Activated CD8-positive, alpha-beta T cell treated with anti-CD3 and anti-CD28 coated beads for 36 hours (primary cell): ENCODE measurements around the gene MRAP2. TPM values are rescaled to one million over a fixed set of nuclear protein-coding genes. Genes with fewer than 3 reads are reported as not detected.

ENCODE experiments used
- ATAC-seq: fragments of 200-7000 bp; cut with Tn5 transposase; one replicate; pipeline ENCODE4 v1.10.0; 2021; ENCODE audit warnings: mild to moderate bottlenecking, moderate library complexity
- CTCF ChIA-PET: fragments of 350-600 bp; sonication (Branson Sonifier 250); formaldehyde crosslinking; loops from one replicate; lab custom pipeline; 2021; ENCODE audit warnings: antibody characterized with exemption; lab: Charles Lee
- POLR2A ChIA-PET: fragments of 350-600 bp; sonication (Branson Sonifier 250); formaldehyde crosslinking; loops from one replicate; lab custom pipeline; 2021; ENCODE audit warnings: antibody characterized with exemption; lab: Charles Lee
- DNase-seq: peaks from one replicate; pipeline ENCODE4 v3.0.0-alpha.2; 2020
- H3K27ac Mint-ChIP-seq: one replicate; pipeline ENCODE4 v1.8.0; 2021; ENCODE audit warnings: mild to moderate bottlenecking, mixed read lengths
- H3K27me3 Mint-ChIP-seq: one replicate; pipeline ENCODE4 v1.8.0; 2021; ENCODE audit warnings: mixed read lengths
- H3K36me3 Mint-ChIP-seq: one replicate; pipeline ENCODE4 v1.8.0; 2021; ENCODE audit warnings: low read depth, mixed read lengths
- H3K4me1 Mint-ChIP-seq: one replicate; pipeline ENCODE4 v1.8.0; 2021; ENCODE audit warnings: low read depth, mixed read lengths
- H3K4me3 Mint-ChIP-seq: one replicate; pipeline ENCODE4 v1.8.0; 2021; ENCODE audit warnings: mild to moderate bottlenecking, moderate library complexity, mixed read lengths
- H3K9me3 Mint-ChIP-seq: one replicate; pipeline ENCODE4 v1.8.0; 2021; ENCODE audit warnings: mixed read lengths
- intact Hi-C: fragments of 100-400 bp; cut with micrococcal nuclease; formaldehyde crosslinking; loops from one replicate; pipeline ENCODE4 v1.10.0; 2022
- total RNA-seq, 2 experiments: library from RNA; stranded (reverse); gene quantifications; one replicate each; pipeline ENCODE4 v1.2.3, GENCODE V29; 2021
- TF ChIP-seq, protein P1 (sequence below): fragments of 200-600 bp; IDR thresholded peaks from one replicate; pipeline ENCODE4 v1.8.0; 2022; ENCODE audit warnings: antibody characterized with exemption, mild to moderate bottlenecking

Gene MRAP2
- total RNA-seq, 2 experiments from 2014 or later: not detected

- CTCF ChIA-PET: no interaction called here
- no peak for DNase-seq
- H3K27ac Mint-ChIP-seq: no peak overlapping the region
- no peaks in the 10 kb centered on the region for H3K36me3 Mint-ChIP-seq
- H3K4me1 Mint-ChIP-seq: no peaks in the 10 kb centered on the region
- peaks cover 14% of the 10 kb centered on the region for H3K27me3 Mint-ChIP-seq
- intact Hi-C loops: no loop called here
- POLR2A ChIA-PET: no interaction called here
- no peaks in the 10 kb centered on the region for H3K9me3 Mint-ChIP-seq
- ATAC-seq: no peak
- no peak overlapping the region for H3K4me3 Mint-ChIP-seq
- TF ChIP-seq, protein P1, sequence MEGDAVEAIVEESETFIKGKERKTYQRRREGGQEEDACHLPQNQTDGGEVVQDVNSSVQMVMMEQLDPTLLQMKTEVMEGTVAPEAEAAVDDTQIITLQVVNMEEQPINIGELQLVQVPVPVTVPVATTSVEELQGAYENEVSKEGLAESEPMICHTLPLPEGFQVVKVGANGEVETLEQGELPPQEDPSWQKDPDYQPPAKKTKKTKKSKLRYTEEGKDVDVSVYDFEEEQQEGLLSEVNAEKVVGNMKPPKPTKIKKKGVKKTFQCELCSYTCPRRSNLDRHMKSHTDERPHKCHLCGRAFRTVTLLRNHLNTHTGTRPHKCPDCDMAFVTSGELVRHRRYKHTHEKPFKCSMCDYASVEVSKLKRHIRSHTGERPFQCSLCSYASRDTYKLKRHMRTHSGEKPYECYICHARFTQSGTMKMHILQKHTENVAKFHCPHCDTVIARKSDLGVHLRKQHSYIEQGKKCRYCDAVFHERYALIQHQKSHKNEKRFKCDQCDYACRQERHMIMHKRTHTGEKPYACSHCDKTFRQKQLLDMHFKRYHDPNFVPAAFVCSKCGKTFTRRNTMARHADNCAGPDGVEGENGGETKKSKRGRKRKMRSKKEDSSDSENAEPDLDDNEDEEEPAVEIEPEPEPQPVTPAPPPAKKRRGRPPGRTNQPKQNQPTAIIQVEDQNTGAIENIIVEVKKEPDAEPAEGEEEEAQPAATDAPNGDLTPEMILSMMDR: no peak
Measured at GRCh38 chr6:84043555-84043954, 10.0 kb downstream of the MRAP2 start.

- no peaks in the 10 kb centered on the region for H3K9me3 Mint-ChIP-seq
- no peaks in the 10 kb centered on the region for H3K4me1 Mint-ChIP-seq
- peaks cover 10% of the 10 kb centered on the region for H3K27me3 Mint-ChIP-seq
- H3K4me3 Mint-ChIP-seq: no peak overlapping the region
- DNase-seq (no peak), ATAC-seq (no peak)
- H3K36me3 Mint-ChIP-seq: no peaks in the 10 kb centered on the region
- H3K27ac Mint-ChIP-seq: no peak overlapping the region
- TF ChIP-seq, protein P1: no peak
- ChIA-PET POLR2A (no interaction called here), CTCF (no interaction called here)
- intact Hi-C loops: no loop called here
Measured at GRCh38 chr6:84046755-84047154, 13.2 kb downstream of the MRAP2 start.

- POLR2A ChIA-PET: no interaction called here
- Mint-ChIP-seq H3K4me3 (no peak overlapping the region), H3K4me1 (no peaks in the 10 kb centered on the region), H3K27me3 (peaks cover 7% of the 10 kb centered on the region), H3K9me3 (no peaks in the 10 kb centered on the region), H3K36me3 (no peaks in the 10 kb centered on the region), H3K27ac (no peak overlapping the region)
- no peak for DNase-seq
- CTCF ChIA-PET: no interaction called here
- ATAC-seq: no peak
- TF ChIP-seq, protein P1: no peak
- intact Hi-C loops: no loop called here
Measured at GRCh38 chr6:84048588-84048987, 15.0 kb downstream of the MRAP2 start.

DNA sequence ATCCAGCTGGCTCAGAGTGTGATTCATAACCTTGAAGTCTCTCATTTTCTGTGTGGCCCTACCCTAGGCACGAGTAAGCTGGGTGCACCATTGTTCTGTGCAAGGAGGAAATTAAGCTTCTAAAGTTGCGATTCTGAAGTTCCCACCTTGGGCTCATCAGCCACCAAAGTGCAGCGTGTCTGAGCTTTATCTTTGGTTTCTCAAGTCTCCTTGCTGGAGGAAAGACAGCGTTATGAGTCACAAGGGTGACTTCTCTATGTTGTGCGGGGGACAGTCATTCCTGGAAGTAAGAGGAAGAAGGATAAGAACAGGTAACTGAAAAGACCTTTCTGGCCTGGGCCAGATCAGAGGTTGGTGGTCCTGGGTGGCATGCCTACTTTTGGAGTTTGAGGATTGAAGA is 16.8 kb downstream of the MRAP2 start:
- H3K27ac Mint-ChIP-seq: no peak overlapping the region
- no peaks in the 10 kb centered on the region for H3K9me3 Mint-ChIP-seq
- H3K4me1 Mint-ChIP-seq: no peaks in the 10 kb centered on the region
- CTCF ChIA-PET: no interaction called here
- H3K27me3 Mint-ChIP-seq: peaks cover 5% of the 10 kb centered on the region
- intact Hi-C loops: no loop called here
- ATAC-seq: no peak
- no peaks in the 10 kb centered on the region for H3K36me3 Mint-ChIP-seq
- TF ChIP-seq, protein P1: no peak
- POLR2A ChIA-PET: no interaction called here
- no peak for DNase-seq
- H3K4me3 Mint-ChIP-seq: no peak overlapping the region

DNA sequence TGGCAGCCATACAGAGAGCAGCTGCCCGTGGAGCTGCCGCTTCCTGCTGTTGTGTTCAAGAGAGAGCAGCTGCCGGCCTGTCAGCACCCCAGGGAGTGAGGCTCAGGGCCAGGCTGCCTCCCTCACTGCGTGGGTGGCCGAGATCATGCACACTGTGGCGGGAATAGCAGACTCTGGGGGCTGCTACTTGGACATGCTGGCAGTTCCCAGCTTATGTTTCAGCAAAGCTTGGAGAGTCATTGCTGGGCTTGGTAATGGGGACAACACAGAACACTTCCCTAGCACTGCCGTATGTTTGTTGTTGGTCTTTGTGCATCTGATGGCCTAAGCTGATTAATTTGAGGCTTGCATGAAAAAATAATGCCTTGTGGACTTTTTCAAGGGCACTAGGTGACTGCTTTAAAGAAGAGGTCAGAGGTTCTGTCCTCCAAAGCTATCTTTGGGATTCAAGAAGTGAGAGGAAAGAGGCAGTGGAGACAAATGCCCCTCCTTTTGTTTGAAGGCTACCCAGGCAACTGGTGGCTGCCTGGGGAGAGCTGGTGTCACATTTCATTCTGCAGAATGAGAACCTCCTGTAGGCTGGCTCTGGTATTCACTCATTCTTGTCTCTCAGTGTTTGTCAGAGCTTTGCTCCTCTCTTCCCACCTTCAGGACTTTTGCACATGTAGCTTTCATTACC is 18.8 kb downstream of the MRAP2 start:
- Mint-ChIP-seq H3K9me3 (no peaks in the 10 kb centered on the region), H3K27ac (no peak overlapping the region), H3K4me3 (no peak overlapping the region), H3K27me3 (peaks cover 5% of the 10 kb centered on the region), H3K36me3 (no peaks in the 10 kb centered on the region), H3K4me1 (no peaks in the 10 kb centered on the region)
- TF ChIP-seq, protein P1: no peak
- ATAC-seq (no peak), DNase-seq (no peak)
- ChIA-PET POLR2A (no interaction called here), CTCF (no interaction called here)
- intact Hi-C loops: no loop called here
